ENCODE data around the gene ALMS1.

The ALMS1 gene

DNA sequence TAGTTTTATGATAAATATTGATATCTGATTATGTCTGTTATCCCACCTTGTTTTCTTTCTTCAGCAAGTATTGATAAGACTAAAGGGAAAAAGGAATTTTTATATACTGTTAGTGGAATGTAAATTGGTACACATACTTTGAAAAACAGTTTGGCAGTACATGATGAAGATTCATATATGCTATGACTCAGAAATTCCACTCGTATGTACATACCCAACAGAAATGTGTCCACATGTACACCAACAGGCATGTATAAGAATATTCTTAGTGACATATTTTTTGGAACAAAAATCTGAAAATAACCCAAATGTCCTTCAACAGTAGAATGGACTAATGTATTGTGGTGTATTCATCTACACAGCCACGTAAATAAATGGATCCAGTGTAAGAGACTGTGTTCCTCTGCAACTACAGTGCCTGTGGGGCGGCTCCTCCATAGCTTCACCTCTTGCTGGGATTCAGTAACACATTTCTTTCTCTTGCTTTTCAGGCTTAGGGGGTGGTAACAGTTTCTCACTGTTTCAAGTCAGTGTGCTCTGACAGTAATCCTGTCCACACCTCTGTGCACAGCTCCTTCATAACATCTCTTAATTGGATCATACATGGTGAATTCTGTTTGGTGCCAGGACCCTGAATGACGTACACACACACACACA is 35.5 kb upstream of the ALMS1 start:
- H3K4me3 ChIP-seq, result no peak overlapping the region
- no peak overlapping the region for H3K27ac ChIP-seq
- TF ChIP-seq, protein P1, sequence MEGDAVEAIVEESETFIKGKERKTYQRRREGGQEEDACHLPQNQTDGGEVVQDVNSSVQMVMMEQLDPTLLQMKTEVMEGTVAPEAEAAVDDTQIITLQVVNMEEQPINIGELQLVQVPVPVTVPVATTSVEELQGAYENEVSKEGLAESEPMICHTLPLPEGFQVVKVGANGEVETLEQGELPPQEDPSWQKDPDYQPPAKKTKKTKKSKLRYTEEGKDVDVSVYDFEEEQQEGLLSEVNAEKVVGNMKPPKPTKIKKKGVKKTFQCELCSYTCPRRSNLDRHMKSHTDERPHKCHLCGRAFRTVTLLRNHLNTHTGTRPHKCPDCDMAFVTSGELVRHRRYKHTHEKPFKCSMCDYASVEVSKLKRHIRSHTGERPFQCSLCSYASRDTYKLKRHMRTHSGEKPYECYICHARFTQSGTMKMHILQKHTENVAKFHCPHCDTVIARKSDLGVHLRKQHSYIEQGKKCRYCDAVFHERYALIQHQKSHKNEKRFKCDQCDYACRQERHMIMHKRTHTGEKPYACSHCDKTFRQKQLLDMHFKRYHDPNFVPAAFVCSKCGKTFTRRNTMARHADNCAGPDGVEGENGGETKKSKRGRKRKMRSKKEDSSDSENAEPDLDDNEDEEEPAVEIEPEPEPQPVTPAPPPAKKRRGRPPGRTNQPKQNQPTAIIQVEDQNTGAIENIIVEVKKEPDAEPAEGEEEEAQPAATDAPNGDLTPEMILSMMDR (IDR thresholded peaks at IDR 0.05), result no peak
- DNase-seq (ENCODE audit: low spot score), result no peak

DNA sequence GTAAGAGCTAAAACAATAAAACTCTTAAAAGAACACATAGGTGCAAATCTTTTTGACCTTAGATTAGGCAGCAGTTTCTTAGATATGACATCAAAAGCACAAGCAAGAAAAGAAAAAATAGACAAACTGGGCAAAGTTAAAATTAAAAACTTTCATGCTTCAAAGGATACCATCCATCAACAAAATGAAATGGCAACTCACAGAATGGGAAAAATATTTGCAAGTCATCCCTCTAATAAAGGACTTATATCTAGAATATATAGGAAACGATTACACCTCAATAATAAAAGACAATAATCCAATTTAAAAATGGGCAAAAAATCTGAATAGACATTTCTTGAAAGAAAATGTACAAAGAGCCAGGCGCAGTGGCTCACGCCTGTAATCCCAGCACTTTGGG is 29.5 kb upstream of the ALMS1 start:
- TF ChIP-seq, protein P1 (IDR thresholded peaks at IDR 0.05), result no peak
- H3K4me3 ChIP-seq, result no peak overlapping the region
- no peak overlapping the region for H3K27ac ChIP-seq
- no peak for DNase-seq (ENCODE audit: low spot score)

DNA sequence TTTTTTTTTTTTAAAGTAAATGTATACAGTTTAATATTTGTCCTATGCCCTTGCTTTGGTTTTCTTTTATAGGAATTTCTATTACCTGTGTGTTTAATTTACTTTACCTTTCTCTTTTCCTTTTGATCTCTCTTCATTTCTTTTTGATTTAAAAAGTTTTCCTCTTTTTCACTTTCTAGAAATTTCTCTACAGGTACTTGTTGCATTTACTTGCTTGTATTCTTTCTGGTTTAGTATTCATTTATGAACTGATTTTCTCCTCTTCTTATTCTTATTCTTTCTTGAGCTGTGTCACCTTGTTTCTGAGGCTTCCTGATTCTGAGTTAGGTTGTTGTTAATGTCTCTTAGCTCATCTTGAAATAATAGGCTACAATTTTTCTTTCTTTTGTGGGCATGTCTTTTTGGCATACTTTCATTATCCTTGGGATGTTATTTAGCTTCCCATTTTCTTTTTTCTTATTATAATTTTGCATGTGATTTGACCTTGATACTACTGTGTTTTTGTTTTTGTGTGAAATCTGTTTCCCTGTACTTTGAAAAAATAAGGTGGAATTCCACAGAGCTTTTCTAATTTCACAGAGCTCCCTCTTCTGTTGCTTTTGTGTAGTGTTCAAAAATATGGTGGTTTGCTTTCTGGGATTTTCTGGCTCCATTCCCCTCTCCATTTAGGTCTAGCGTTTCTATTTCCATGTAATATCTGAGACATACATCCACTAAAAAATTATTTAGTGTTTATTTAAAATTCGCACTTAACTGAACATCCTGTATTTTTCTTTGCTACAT is 25.5 kb upstream of the ALMS1 start:
- TF ChIP-seq, protein P1 (IDR thresholded peaks at IDR 0.05), result no peak
- Histone ChIP-seq H3K4me3 (no peak overlapping the region), H3K27ac (no peak overlapping the region)
- DNase-seq (ENCODE audit: low spot score), result no peak

DNA sequence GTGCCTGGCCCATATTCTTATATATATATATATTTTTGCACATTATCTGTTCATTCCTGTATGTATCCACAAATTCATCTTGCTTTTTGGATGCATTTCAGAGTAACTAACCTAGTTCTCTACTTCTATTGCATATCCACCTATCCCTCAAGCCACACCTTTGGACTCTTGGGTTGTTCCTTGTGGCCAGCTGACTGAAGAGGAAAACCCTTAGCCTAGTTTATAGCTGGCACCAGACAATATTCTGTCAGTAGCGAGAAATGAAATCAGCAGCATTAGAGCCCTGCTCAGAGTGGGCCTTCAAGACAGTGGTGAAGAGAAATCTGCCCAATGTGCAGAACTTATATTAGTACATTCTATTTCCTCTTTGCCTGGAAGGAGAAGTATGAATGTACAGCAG is 19.6 kb upstream of the ALMS1 start:
- no peak overlapping the region for H3K27ac ChIP-seq
- no peak overlapping the region for H3K4me3 ChIP-seq
- TF ChIP-seq, protein P1 (IDR thresholded peaks at IDR 0.05), result no peak
- no peak for DNase-seq (ENCODE audit: low spot score)

DNA sequence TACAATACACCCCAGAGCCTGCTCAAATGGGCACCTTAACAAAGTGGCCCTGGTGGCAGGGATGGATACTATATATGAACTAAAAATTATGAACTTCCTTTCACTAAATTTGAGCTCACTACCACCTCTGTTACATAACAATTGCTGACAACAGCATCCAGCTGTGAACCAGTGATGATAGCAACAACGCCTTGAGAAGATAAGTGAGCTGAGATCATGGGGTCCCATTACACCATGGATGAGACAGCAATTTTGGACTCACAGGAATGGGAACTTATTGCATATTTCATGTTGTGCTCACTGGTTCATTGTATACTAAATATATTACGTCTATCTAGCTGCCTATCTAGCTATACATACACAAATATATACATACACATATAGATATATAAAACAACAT is 16.9 kb upstream of the ALMS1 start:
- no peak for DNase-seq (ENCODE audit: low spot score)
- Histone ChIP-seq H3K27ac (no peak overlapping the region), H3K4me3 (no peak overlapping the region)
- TF ChIP-seq, protein P1 (IDR thresholded peaks at IDR 0.05), result no peak

DNA sequence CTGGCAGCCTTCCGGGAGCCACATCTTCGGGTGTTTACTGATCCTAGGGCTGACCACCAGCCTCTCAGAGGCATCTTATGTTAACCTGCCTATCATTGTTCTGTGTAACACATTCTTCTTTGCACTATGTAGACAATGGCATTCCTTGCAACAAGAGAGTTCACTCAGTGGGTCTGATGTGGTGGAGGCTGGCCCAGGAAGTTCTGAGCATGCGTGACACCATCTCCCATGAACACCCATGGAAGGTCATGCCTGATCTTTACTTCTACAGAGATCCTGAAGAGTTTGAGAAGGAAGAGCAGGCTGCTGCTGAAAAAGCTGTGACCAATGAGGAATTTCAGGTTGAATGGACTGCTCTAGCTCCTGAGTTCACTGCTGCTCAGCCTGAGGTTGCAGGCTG is 15.3 kb upstream of the ALMS1 start:
- no peak for DNase-seq (ENCODE audit: low spot score)
- H3K27ac ChIP-seq, result no peak overlapping the region
- no peak overlapping the region for H3K4me3 ChIP-seq
- TF ChIP-seq, protein P1 (IDR thresholded peaks at IDR 0.05), result no peak

DNA sequence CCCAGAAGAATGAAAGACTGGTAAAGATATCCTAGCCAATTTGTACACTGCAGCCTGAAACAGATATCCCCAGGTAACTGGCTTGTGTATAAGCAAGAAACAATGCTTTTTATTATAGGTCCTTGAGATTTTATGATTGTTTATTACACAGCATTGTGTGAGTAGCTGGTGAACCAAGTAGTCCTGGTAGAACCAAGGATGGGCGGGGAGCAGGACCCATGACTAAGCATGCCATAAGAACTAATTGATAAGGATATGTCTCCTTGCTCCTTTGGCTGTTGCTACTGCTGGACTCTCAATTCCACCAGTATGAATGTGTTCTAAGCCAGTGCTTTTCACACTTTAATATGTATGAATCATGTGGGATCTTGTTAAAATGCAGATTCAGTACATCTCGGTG is 12.3 kb upstream of the ALMS1 start:
- no peak for DNase-seq (ENCODE audit: low spot score)

More for the DNA sequence above, 12.3 kb upstream of the ALMS1 start:
- no peak overlapping the region for H3K4me3 ChIP-seq
- TF ChIP-seq, protein P1 (IDR thresholded peaks at IDR 0.05), result no peak
- H3K27ac ChIP-seq, result no peak overlapping the region
